ENCODE measurements around the gene TEX30.

GRCh38 chr13:102724923-102725322 lies 48.7 kb downstream of the TEX30 start:
- TF ChIP-seq HDAC2 (IDR thresholded peaks at IDR 0.05) (no peak), ZNF302 (CRISPR knock-in tag; IDR thresholded peaks at IDR 0.05) (no peak), RCOR1 (IDR thresholded peaks at IDR 0.05; ENCODE audit: low read depth, low read length) (no peak), USF2 (IDR thresholded peaks at IDR 0.05) (no peak), SMC3 (IDR thresholded peaks at IDR 0.05) (peak; percentile 50), ESRRA (IDR thresholded peaks at IDR 0.05; ENCODE audit: borderline replicate concordance, low read length) (no peak), POLR2A (IDR thresholded peaks at IDR 0.05; ENCODE audit: low read length) (no peak), RNF2 (IDR thresholded peaks at IDR 0.05; ENCODE audit: borderline replicate concordance, low read depth) (no peak), PBX3 (IDR thresholded peaks at IDR 0.05) (no peak), JUNB (IDR thresholded peaks at IDR 0.05) (no peak), ZC3H11A (IDR thresholded peaks at IDR 0.05) (no peak), KDM5A (IDR thresholded peaks at IDR 0.05) (no peak)
- TF ChIP-seq, protein P1, sequence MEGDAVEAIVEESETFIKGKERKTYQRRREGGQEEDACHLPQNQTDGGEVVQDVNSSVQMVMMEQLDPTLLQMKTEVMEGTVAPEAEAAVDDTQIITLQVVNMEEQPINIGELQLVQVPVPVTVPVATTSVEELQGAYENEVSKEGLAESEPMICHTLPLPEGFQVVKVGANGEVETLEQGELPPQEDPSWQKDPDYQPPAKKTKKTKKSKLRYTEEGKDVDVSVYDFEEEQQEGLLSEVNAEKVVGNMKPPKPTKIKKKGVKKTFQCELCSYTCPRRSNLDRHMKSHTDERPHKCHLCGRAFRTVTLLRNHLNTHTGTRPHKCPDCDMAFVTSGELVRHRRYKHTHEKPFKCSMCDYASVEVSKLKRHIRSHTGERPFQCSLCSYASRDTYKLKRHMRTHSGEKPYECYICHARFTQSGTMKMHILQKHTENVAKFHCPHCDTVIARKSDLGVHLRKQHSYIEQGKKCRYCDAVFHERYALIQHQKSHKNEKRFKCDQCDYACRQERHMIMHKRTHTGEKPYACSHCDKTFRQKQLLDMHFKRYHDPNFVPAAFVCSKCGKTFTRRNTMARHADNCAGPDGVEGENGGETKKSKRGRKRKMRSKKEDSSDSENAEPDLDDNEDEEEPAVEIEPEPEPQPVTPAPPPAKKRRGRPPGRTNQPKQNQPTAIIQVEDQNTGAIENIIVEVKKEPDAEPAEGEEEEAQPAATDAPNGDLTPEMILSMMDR (IDR thresholded peaks at IDR 0.05) = peak; percentile 59

Measured in A549 (cell line).